AG10803 (cell line): ENCODE data around the gene EWSR1.
A peak's percentile ranks its signal among the peaks of the same experiment; 100 is the strongest.

Experiments used
- DNase-seq: peaks from one replicate; pipeline ENCODE4 v3.0.0; 2010; ENCODE audit warnings: low read depth
- H3K4me3 ChIP-seq: 2 replicates; pipeline ENCODE4 v1.5.1; 2011; ENCODE audit warnings: mild to moderate bottlenecking, low read length, control low read depth
- CTCF ChIP-seq: conservative IDR thresholded peaks from 2 replicates; pipeline ENCODE4 v1.5.1; 2011; ENCODE audit warnings: mild to moderate bottlenecking, low read length, control low read depth, inconsistent platforms

Gene EWSR1

GRCh38 chr22:29316141-29316828, 48.2 kb downstream of the EWSR1 start:
- TF ChIP-seq CTCF: no peak
- H3K4me3 ChIP-seq: no peak overlapping the region
- no peak for DNase-seq

- no peak overlapping the region for H3K4me3 ChIP-seq
- TF ChIP-seq CTCF: no peak
- no peak for DNase-seq
Observed at GRCh38 chr22:29317827-29318454, 49.9 kb downstream of the EWSR1 start.

- DNase-seq: no peak
- TF ChIP-seq CTCF: no peak
- H3K4me3 ChIP-seq: no peak overlapping the region
Observed at GRCh38 chr22:29319072-29319471, 51.0 kb downstream of the EWSR1 start.

GRCh38 chr22:29320546-29320945, 52.5 kb downstream of the EWSR1 start:
- no peak overlapping the region for H3K4me3 ChIP-seq
- TF ChIP-seq CTCF: 0 out of 2 replicates have a peak, but pooled peaks have one; percentile 11
- DNase-seq: no peak

- no peak for TF ChIP-seq CTCF
- DNase-seq: no peak
- no peak overlapping the region for H3K4me3 ChIP-seq
Observed at GRCh38 chr22:29323641-29324040, 55.6 kb downstream of the EWSR1 start.

GRCh38 chr22:29325356-29325755, 57.3 kb downstream of the EWSR1 start:
- DNase-seq: no peak
- TF ChIP-seq CTCF: no peak
- no peak overlapping the region for H3K4me3 ChIP-seq

- no peak for DNase-seq
- no peak overlapping the region for H3K4me3 ChIP-seq
- no peak for TF ChIP-seq CTCF
Observed at GRCh38 chr22:29325785-29326315, 57.8 kb downstream of the EWSR1 start.
